ENCODE results near the gene ALPP.
"Not testable (repeated sequence)": the region's sequence is repeated elsewhere in the genome, so short reads cannot be mapped to it uniquely, and the experiment has no call there.

ALPP gene

DNA sequence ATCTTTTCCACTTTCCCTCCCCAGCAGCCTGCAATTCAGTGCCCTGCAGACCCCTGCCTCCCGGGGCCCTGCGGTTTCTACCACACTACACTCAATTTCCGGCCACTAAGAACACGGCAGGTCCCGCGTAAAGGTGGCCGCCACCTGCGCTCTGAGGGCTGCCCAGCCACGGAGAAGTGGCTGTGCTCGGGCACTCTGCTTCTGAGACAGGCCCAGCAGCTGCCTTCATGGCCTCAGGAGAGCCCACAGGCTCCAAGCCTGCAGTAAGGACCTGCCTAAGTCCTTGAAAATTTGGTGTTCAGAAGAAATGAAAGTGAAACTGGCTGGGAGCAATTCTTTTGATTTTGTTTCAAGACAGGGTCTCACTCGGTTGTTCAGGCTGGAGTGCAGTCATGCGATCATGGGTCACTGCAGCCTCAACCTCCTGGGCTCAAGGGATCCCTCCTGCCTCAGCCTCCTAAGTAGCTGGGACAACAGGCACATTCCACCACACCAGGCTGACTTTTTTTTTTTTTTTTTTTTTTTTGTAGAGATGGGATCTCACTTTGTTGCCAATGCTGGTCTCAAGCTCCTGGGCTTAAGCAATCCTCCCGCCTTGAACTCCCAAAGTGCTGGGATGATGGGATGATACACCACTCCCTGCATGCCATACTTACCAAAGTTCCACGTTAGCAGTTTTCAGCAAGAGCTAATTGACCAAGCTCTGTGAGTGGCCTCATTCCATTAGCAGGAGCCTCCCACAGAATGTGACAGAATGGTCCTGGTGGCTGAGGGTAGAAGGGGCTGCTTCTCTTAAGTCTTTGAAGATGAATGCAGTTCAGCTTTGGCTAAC lies 14.6 kb upstream of the ALPP start:
- no peak for DNase-seq (ENCODE audit: low read depth, low spot score)

- not testable (repeated sequence) for DNase-seq (ENCODE audit: low read depth, low spot score)
Measured at GRCh38 chr2:232364806-232365594, 13.6 kb upstream of the ALPP start.

DNA sequence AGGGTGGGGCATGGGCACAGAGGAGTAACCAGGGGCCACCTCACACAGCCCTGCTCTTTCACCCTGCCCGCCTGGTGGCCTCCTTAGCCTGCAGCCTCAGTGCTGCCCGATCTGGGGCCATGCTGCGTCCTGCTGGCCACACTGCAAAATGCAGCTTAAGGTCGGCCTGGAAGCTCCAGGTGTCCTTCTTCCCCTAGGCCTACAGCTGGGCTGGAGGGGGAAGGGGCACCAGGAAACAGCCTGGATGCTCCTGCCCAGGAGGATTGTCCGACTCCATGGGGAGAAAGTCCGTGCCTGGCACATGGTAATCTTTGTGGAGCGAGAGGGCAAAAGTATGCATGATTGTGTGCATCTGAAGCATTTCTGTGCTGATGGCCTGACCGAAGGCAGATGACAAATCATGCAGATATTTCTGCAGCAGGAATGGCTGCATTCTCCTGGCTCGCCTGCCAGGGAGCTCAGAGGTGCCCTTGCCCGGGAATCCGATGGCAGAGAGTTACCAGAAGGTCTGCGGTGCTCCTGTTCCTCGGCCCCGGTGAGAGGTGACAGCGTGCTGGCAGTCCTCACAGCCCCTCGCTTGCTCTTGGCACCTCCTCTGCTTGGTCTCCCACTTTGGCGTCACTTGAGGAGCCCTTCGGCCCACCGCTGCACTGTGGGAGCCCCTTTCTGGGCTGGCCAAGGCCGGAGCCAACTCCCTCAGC lies 12.8 kb upstream of the ALPP start:
- no peak for DNase-seq (ENCODE audit: low read depth, low spot score)

- DNase-seq (ENCODE audit: low read depth, low spot score) = not testable (repeated sequence)
Measured at GRCh38 chr2:232366461-232366860, 12.1 kb upstream of the ALPP start.

GRCh38 chr2:232367016-232367415 lies 11.5 kb upstream of the ALPP start:
- DNase-seq (ENCODE audit: low read depth, low spot score) = no peak

DNA sequence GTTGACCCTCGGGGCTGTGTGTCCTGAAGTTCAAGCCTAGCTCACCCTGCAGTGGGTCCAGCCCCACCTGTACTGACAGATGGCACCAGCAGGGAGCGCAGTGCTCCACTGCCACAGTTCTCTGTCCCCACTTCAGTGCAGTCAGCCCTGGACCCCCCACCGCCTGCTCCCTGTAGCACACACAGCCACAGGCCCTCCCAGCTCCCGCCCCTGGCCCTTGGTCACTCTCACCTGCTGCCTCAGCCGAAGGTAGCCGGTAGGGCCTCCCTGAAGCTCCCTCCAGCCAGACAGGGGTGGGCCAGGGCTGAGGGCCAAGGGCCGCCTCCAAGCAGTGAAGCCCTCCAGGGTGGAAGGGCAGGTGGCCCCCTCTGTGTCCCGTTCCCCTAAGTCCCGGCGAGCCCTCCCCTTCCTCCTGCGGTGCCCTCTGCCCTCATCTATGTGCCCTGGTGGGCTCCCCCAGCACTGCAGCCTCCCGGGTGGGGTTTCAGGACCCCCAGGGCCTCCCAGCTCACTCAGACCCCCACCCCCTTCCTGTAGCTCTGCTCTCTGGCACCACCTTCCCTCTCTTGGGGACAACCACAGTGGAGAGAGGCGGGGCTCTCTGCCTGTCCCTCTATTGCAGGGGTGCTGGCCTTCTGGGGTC lies 10.8 kb upstream of the ALPP start:
- no peak for DNase-seq (ENCODE audit: low read depth, low spot score)

GRCh38 chr2:232368311-232368731 lies 10.2 kb upstream of the ALPP start:
- DNase-seq (ENCODE audit: low read depth, low spot score) = no peak

- no peak for DNase-seq (ENCODE audit: low read depth, low spot score)
Measured at GRCh38 chr2:232369126-232369951, 9.2 kb upstream of the ALPP start.

GRCh38 chr2:232370007-232370406 lies 8.5 kb upstream of the ALPP start:
- DNase-seq (ENCODE audit: low read depth, low spot score) = not testable (repeated sequence)

GRCh38 chr2:232372231-232373208 lies 6.0 kb upstream of the ALPP start:
- no peak for DNase-seq (ENCODE audit: low read depth, low spot score)

DNA sequence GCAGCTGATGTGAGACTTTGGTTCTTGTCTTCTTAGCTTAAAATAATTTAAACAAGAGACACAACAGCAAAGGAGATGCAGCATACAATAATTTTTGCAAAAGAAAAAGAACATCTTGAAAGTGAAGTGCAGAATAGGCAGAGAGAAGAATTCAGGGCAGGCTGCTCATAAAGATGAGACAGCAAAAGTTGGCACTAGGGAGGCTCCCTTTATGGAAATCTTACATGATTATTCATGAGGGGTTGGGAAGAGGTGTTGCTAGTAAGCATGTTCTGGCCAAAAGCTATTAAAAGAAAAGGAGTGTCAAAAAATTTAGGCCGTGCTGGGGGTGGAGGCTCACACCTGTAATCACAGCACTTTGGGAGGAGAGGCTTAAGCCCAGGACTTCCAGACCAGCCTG lies 4.2 kb upstream of the ALPP start:
- DNase-seq (ENCODE audit: low read depth, low spot score) = no peak

DNA sequence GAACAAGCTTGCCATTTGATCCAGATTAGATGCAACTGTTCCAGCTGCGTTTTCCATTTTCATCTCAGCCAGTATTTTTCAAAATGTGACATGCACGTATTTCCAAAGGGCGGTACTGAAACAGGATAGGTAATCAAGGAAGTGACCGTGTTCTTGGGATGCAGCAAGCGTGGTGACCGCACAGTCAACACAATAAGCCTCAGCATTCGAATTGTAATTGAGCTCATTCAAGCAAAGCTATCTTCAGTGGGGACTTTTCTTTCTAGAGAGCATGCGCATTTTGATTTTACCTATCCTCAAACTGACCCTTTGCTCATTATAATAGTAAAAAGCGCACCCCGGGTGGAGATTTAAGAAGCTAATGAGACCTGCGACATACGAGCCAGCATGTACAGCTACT lies 3.4 kb upstream of the ALPP start:
- DNase-seq (ENCODE audit: low read depth, low spot score) = no peak

DNA sequence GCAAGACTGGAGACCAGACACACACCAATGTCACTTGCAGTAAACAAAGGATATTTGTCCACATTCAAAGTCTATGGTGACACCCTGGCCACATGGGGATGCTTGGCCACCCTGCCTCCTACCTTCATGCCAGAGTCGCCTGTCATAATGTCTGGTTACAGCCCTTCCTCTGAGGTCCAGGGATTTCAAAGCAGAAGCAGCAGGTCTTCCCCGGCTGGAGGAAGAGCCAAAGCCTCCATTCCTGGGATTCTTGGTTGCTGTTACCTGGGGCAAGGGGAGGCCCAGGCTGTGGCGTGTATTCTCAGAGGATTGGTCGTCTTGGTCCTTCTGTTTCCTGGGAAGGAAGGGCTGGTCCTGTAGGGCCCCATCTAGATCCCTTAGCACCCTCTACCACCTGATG lies 2.3 kb upstream of the ALPP start:
- no peak for DNase-seq (ENCODE audit: low read depth, low spot score)

DNA sequence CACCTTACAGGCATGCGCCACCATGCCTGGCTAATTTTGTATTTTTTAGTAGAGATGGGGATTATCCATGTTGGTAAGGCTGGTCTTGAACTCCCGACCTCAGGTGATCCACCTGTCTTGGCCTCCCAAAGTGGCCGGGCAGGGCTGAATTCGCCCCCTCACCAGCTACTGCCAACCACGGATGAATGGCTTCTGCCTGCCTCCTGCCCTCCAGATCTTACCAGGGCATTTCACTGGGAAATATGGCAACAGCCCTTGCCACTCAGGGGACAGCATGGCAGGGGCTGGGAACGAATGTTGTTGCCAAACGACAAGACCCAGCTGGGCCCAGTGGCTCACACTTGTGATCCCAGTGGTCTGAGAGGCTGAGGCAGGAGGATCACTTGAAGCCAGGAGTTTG lies 1.8 kb upstream of the ALPP start:
- DNase-seq (ENCODE audit: low read depth, low spot score) = no peak

GRCh38 chr2:232377319-232377718 lies 1.2 kb upstream of the ALPP start:
- DNase-seq (ENCODE audit: low read depth, low spot score) = no peak

DNA sequence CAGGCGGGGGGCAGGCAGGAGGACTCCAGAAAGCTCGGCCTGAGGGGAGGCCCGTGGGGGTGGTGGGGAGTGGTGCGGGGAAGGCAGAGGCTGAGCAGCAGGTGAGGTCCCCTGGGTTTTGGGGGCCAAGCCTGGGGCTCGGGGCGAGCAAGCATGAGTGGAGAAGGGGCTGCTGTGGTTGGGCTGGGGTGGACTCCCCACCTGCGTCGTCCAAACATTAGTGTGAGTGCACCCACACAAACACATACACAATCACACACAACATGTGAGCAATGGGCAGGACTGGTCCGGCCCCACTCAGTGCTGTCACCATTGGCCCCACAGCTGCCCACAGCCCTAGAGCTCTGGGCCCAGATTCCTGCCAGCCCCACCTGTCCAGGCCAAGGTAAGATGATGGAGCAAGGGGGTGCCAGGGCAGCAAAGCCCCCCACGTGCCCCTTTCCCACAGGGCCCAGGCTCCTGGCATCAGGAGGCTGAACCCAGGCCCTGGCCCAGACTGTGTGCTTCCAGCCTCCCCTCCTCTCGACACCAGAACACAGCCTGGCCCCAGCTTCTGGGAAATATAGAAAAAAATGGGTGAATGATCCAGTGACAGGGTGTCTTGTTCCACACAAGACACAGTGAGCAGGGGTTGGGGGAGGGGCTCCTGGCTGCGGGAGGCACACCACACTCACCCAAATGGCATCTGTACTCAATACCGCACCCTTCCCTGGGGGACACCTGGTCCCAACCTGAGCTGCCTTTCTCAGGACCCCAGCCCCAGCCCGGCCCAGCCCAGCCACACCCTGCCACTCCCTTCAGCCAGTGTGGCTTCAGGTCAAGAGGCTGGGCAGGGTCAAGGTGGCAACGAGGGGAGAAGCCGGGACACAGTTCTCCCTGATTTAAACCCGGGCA lies 463 bp upstream of the ALPP start:
- no peak for DNase-seq (ENCODE audit: low read depth, low spot score)

- not testable (repeated sequence) for DNase-seq (ENCODE audit: low read depth, low spot score)
Measured at GRCh38 chr2:232379610-232380590, 1.3 kb downstream of the ALPP start.

Data from activated CD4-positive, CD25-positive, alpha-beta regulatory T cell treated with anti-CD3 and anti-CD28 coated beads, Interleukin-2, amount 50 U/mL, for 16 hours (primary cell).